Fibroblast of lung (primary cell): ENCODE results near the gene MAEA. TPM values are rescaled to one million over a fixed set of nuclear protein-coding genes. Genes with fewer than 3 reads are reported as not detected.
A peak's percentile ranks its signal among the peaks of the same experiment; 100 is the strongest.

ENCODE experiments used
- DNase-seq, 2 donors: peaks; one replicate each; pipeline versions ENCODE4 v3.0.0 to v3.0.0-alpha.2; 2010; ENCODE audit warnings: low read depth in 2 of 2
- H2AFZ ChIP-seq: 2 replicates; pipeline ENCODE4 v1.5.1; 2012; ENCODE audit warnings: low read length, control low read depth, inconsistent platforms
- H3K27ac ChIP-seq: 2 replicates; pipeline ENCODE4 v1.5.1; 2011; ENCODE audit warnings: low read length, control low read depth; ENCODE audit not compliant: insufficient read depth
- H3K27me3 ChIP-seq: 2 replicates; pipeline ENCODE4 v1.5.1; 2011; ENCODE audit warnings: mild to moderate bottlenecking, low read length; ENCODE audit not compliant: control insufficient read depth, insufficient read depth
- H3K36me3 ChIP-seq: 2 replicates; pipeline ENCODE4 v1.5.1; 2011; ENCODE audit warnings: low read length; ENCODE audit not compliant: control insufficient read depth, insufficient read depth
- H3K4me1 ChIP-seq: 2 replicates; pipeline ENCODE4 v1.5.1; 2011; ENCODE audit warnings: low read length; ENCODE audit not compliant: control insufficient read depth, insufficient read depth; ENCODE audit errors: extremely low read depth
- H3K4me2 ChIP-seq: 2 replicates; pipeline ENCODE4 v1.5.1; 2011; ENCODE audit warnings: low read length, control low read depth; ENCODE audit not compliant: insufficient read depth; ENCODE audit errors: extremely low read depth
- H3K4me3 ChIP-seq, 4 experiments: fragments of 200-600 bp in 1 of 4; sonication (generic) in 1 of 4; replicated peaks in 1 of 4; 2 replicates each; pipeline ENCODE4 v1.5.1; 2011 to 2016; ENCODE audit warnings: low read length in 4 of 4, low read depth in 3 of 4, mild to moderate bottlenecking in 3 of 4, control low read depth in 2 of 4, inconsistent platforms in 1 of 4, mixed read lengths in 1 of 4; ENCODE audit not compliant: insufficient read depth in 1 of 4; ENCODE audit errors: control extremely low read depth in 1 of 4
- H3K79me2 ChIP-seq: 2 replicates; pipeline ENCODE4 v1.5.1; 2012; ENCODE audit warnings: mild to moderate bottlenecking, low read length, inconsistent platforms; ENCODE audit not compliant: control insufficient read depth, insufficient read depth
- H3K9ac ChIP-seq: 2 replicates; pipeline ENCODE4 v1.5.1; 2011; ENCODE audit warnings: mild to moderate bottlenecking, low read length, control low read depth; ENCODE audit not compliant: insufficient read depth
- H3K9me3 ChIP-seq: 2 replicates; pipeline ENCODE4 v1.5.1; 2012; ENCODE audit warnings: low read depth, low read length; ENCODE audit not compliant: control insufficient read depth, insufficient read depth
- H4K20me1 ChIP-seq: 2 replicates; pipeline ENCODE4 v1.5.1; 2011; ENCODE audit warnings: low read length; ENCODE audit not compliant: control insufficient read depth, insufficient read depth; ENCODE audit errors: extremely low read depth
- EZH2 ChIP-seq: IDR thresholded peaks from 2 replicates; pipeline ENCODE4 v1.5.1; 2012; ENCODE audit warnings: low read length, control low read depth, mild to moderate bottlenecking; ENCODE audit errors: missing control alignments
- polyA plus RNA-seq, 2 donors: library from polyadenylated mRNA; depleted of rRNA in 1 of 2; stranded (reverse) in 1 of 2; unstranded in 1 of 2; fragments of >200 nt; gene quantifications; 2 replicates each; pipeline ENCODE4 v1.2.1, GENCODE V29; 2011 to 2012; ENCODE audit warnings: missing spikeins in 1 of 2
- total RNA-seq: library from RNA; depleted of rRNA; stranded (reverse); fragments of >200 nt; gene quantifications from 2 replicates; pipeline ENCODE4 v1.2.1, GENCODE V29; 2014
- TF ChIP-seq, protein P1 (sequence below), 2 donors: IDR thresholded peaks in 1 of 2; conservative IDR thresholded peaks in 1 of 2; 1 replicate in 1 of 2; 2 replicates in 1 of 2; pipeline ENCODE4 v1.5.1; 2011 to 2012; ENCODE audit warnings: low read length in 2 of 2, control low read depth in 1 of 2, inconsistent platforms in 1 of 2, low read depth in 1 of 2, mild to moderate bottlenecking in 1 of 2

MAEA gene
- total and polyA plus RNA-seq, 2 donors (not counting 1 experiment from before 2014, with no cell fraction given), result 44.3 to 53.8 TPM

DNA sequence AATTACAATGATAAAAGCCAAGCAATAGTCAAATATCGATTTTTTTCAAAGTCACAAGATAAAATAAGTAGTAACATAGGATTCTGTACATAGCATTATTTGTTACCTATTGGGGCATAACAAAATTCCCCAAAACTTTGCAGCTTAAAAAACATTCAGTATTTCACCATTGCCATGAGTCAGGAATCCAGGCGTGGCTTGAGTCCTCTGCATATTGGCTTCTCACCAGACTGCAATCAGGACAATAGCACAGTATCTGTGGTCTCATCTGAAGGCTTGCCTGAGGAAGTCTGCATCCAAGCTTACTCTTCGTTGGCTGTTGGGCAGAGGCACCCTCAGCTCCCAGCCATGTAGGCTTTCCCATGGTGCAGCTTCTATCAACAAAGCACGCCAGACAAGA lies 34.5 kb upstream of the MAEA start:
- H3K4me1 ChIP-seq, result no peaks in the 10 kb centered on the region
- H3K27me3 ChIP-seq, result no peaks in the 10 kb centered on the region
- H3K4me2 ChIP-seq, result no peak overlapping the region
- peak in 1 of 2 donors; percentile 26 for DNase-seq
- H3K27ac ChIP-seq, result no peak overlapping the region
- H4K20me1 ChIP-seq, result no peaks in the 10 kb centered on the region
- TF ChIP-seq, protein P1, sequence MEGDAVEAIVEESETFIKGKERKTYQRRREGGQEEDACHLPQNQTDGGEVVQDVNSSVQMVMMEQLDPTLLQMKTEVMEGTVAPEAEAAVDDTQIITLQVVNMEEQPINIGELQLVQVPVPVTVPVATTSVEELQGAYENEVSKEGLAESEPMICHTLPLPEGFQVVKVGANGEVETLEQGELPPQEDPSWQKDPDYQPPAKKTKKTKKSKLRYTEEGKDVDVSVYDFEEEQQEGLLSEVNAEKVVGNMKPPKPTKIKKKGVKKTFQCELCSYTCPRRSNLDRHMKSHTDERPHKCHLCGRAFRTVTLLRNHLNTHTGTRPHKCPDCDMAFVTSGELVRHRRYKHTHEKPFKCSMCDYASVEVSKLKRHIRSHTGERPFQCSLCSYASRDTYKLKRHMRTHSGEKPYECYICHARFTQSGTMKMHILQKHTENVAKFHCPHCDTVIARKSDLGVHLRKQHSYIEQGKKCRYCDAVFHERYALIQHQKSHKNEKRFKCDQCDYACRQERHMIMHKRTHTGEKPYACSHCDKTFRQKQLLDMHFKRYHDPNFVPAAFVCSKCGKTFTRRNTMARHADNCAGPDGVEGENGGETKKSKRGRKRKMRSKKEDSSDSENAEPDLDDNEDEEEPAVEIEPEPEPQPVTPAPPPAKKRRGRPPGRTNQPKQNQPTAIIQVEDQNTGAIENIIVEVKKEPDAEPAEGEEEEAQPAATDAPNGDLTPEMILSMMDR (conservative IDR thresholded peaks at IDR 0.05 in 1 of 2, IDR thresholded peaks at IDR 0.05 in 1 of 2; ENCODE audit: low read depth in 1 of 2, low read length in 2 of 2), result no peak
- no peak for TF ChIP-seq EZH2
- peaks cover 6% of the 10 kb centered on the region for H3K79me2 ChIP-seq
- H3K9ac ChIP-seq, result no peak overlapping the region
- H3K36me3 ChIP-seq, result peaks cover 5% of the 10 kb centered on the region
- no peak overlapping the region for H3K4me3 ChIP-seq
- H2AFZ ChIP-seq, result no peak overlapping the region
- H3K9me3 ChIP-seq, result no peaks in the 10 kb centered on the region

DNA sequence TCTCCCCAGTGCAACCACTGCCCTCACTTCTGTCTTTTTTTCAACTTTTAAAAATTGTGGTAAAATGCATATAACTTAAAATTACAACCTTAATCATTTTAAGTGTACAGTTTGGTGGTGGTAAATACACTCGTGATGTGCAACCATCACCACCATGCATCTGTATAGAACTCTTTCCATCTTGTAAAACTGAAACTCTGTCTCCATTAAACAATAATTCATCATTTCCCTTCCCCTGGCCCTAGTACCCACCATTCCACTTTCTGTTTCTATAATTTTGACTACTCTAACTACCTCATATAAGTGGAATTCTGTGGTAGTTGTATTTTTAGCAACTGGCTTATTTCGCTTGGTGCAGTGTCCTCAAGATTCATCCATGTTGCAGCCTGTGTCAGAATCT lies 34.0 kb upstream of the MAEA start:
- Histone ChIP-seq H3K9ac (no peak overlapping the region), H3K79me2 (peaks cover 1% of the 10 kb centered on the region), H3K9me3 (no peaks in the 10 kb centered on the region), H2AFZ (no peak overlapping the region), H3K4me1 (no peaks in the 10 kb centered on the region), H3K36me3 (peaks cover 5% of the 10 kb centered on the region), H3K27ac (no peak overlapping the region), H3K27me3 (no peaks in the 10 kb centered on the region), H4K20me1 (no peaks in the 10 kb centered on the region), H3K4me2 (no peak overlapping the region), H3K4me3 (no peak overlapping the region)
- TF ChIP-seq EZH2, result no peak
- TF ChIP-seq, protein P1 (conservative IDR thresholded peaks at IDR 0.05 in 1 of 2, IDR thresholded peaks at IDR 0.05 in 1 of 2; ENCODE audit: low read depth in 1 of 2, low read length in 2 of 2), result no peak
- no peak for DNase-seq

DNA sequence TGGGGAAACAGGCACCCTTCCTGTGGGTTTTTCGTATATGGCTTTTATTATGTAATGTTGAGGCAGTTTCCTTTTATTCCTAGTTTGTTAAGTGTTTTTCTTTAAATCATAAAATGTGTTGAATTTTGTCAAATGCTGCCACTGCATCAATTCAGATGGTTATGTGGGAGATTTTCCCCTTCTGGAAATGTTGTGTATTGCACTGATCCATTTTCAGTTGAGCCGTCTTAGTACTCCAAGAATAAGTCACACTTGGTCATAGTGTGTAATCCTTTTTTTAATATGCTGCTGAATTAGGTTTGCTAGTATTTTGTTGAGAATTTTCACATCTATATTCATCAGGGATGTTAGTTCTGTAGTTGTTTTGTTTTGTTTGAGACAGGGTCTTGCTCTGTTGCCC lies 31.2 kb upstream of the MAEA start:
- H3K4me1 ChIP-seq, result no peaks in the 10 kb centered on the region
- no peak for DNase-seq
- no peak overlapping the region for H3K27ac ChIP-seq
- H3K4me2 ChIP-seq, result no peak overlapping the region
- no peaks in the 10 kb centered on the region for H3K9me3 ChIP-seq
- TF ChIP-seq EZH2, result no peak
- TF ChIP-seq, protein P1 (conservative IDR thresholded peaks at IDR 0.05 in 1 of 2, IDR thresholded peaks at IDR 0.05 in 1 of 2; ENCODE audit: low read depth in 1 of 2, low read length in 2 of 2), result peak in 1 of 2 donors; percentile 13
- H2AFZ ChIP-seq, result no peak overlapping the region
- H3K9ac ChIP-seq, result no peak overlapping the region
- H3K79me2 ChIP-seq, result no peaks in the 10 kb centered on the region
- H3K36me3 ChIP-seq, result no peaks in the 10 kb centered on the region
- H3K4me3 ChIP-seq, result no peak overlapping the region
- no peaks in the 10 kb centered on the region for H3K27me3 ChIP-seq
- H4K20me1 ChIP-seq, result no peaks in the 10 kb centered on the region
